Measurements from ENCODE around the gene RRP9. TPM values are rescaled to one million over a fixed set of nuclear protein-coding genes. Genes with fewer than 3 reads are reported as not detected.

Gene RRP9
- total and polyA plus RNA-seq, 12 donors = 13.4 to 39.8 (median 20.5) TPM

- H3K9me3 ChIP-seq (replicated peaks in 1 of 3) = no peaks in the 10 kb centered on the region
- no peak overlapping the region for H3K27ac ChIP-seq
- H3K4me1 ChIP-seq (replicated peaks in 1 of 2) = no peaks in the 10 kb centered on the region
- 72 to 85% (median 73%) methylated on average over 5 to 7 of the region's 7 CpGs for WGBS, 4 donors
- TF ChIP-seq CTCF (IDR thresholded peaks at IDR 0.05) = no peak
- TF ChIP-seq POLR2A (IDR thresholded peaks at IDR 0.05) = no peak
- H3K36me3 ChIP-seq (replicated peaks in 1 of 2) = no peaks in the 10 kb centered on the region
- intact Hi-C loops (cut with DNase I) = no loop called here
- no peak overlapping the region for H3K4me3 ChIP-seq
- DNase-seq = no peak
- H3K27me3 ChIP-seq = no peaks in the 10 kb centered on the region
These were observed 50.3 kb downstream of the RRP9 start for GRCh38 chr3:51891242-51892039.

- 86 to 94% (median 88%) methylated on average over 12 of the region's 12 CpGs for WGBS, 4 donors
- TF ChIP-seq CTCF (IDR thresholded peaks at IDR 0.05) (no peak), POLR2A (IDR thresholded peaks at IDR 0.05) (no peak)
- Histone ChIP-seq H3K36me3 (replicated peaks in 1 of 2) (no peaks in the 10 kb centered on the region), H3K4me1 (replicated peaks in 1 of 2) (no peaks in the 10 kb centered on the region), H3K27me3 (no peaks in the 10 kb centered on the region), H3K9me3 (replicated peaks in 1 of 3) (no peaks in the 10 kb centered on the region), H3K27ac (no peak overlapping the region), H3K4me3 (no peak overlapping the region)
- intact Hi-C loops (cut with DNase I) = no loop called here
- no peak for DNase-seq
These were observed 53.1 kb downstream of the RRP9 start for GRCh38 chr3:51888463-51889105.

GRCh38 chr3:51887620-51888019, 54.1 kb downstream of the RRP9 start:
- Histone ChIP-seq H3K36me3 (replicated peaks in 1 of 2) (no peaks in the 10 kb centered on the region), H3K4me3 (no peak overlapping the region), H3K27ac (no peak overlapping the region), H3K9me3 (replicated peaks in 1 of 3) (no peaks in the 10 kb centered on the region), H3K27me3 (no peaks in the 10 kb centered on the region), H3K4me1 (replicated peaks in 1 of 2) (no peaks in the 10 kb centered on the region)
- intact Hi-C loops (cut with DNase I) = no loop called here
- 76 to 92% (median 84%) methylated on average over 2 of the region's 2 CpGs for WGBS, 4 donors
- no peak for DNase-seq
- TF ChIP-seq CTCF (IDR thresholded peaks at IDR 0.05) = no peak
- TF ChIP-seq POLR2A (IDR thresholded peaks at IDR 0.05) = no peak

GRCh38 chr3:51886447-51886846, 55.3 kb downstream of the RRP9 start:
- no peaks in the 10 kb centered on the region for H3K4me1 ChIP-seq (replicated peaks in 1 of 2)
- TF ChIP-seq CTCF (IDR thresholded peaks at IDR 0.05) (no peak), POLR2A (IDR thresholded peaks at IDR 0.05) (no peak)
- H3K4me3 ChIP-seq = no peak overlapping the region
- DNase-seq = no peak
- H3K27ac ChIP-seq = no peak overlapping the region
- H3K27me3 ChIP-seq = no peaks in the 10 kb centered on the region
- H3K9me3 ChIP-seq (replicated peaks in 1 of 3) = no peaks in the 10 kb centered on the region
- H3K36me3 ChIP-seq (replicated peaks in 1 of 2) = no peaks in the 10 kb centered on the region
- intact Hi-C loops (cut with DNase I) = no loop called here

Small RNA genes lying within 50 kb of the gene (small RNA-seq; reads per million reads assigned to genes)
- gene AC115284.1 = 0 reads per million in 2 donors

Other genes with a start within 250 kb of the RRP9 start
- under 1 TPM in 7 of 9 donors, not detected in 2; 0.04 to 0.26 (median 0.14) TPM for gene GRM2, start 234.8 kb downstream of the RRP9 start, total RNA-seq
- gene GRM2, start 234.8 kb downstream of the RRP9 start, polyA plus RNA-seq = under 1 TPM in 2 of 3 donors, not detected in 1; 0.34 to 0.48 TPM
- not detected for gene IQCF6, start 162.7 kb downstream of the RRP9 start, total RNA-seq
- gene IQCF6, start 162.7 kb downstream of the RRP9 start, polyA plus RNA-seq = not detected
- not detected for gene IQCF2, start 80.3 kb downstream of the RRP9 start, total RNA-seq
- gene IQCF2, start 80.3 kb downstream of the RRP9 start, polyA plus RNA-seq = not detected
- gene IQCF5, start 66.3 kb downstream of the RRP9 start, total RNA-seq = not detected
- gene IQCF5, start 66.3 kb downstream of the RRP9 start, polyA plus RNA-seq = not detected
- not detected for gene IQCF1, start 38.6 kb downstream of the RRP9 start, total RNA-seq
- gene IQCF1, start 38.6 kb downstream of the RRP9 start, polyA plus RNA-seq = not detected
- 10 to 100 TPM in 8 of 9 donors, 1 to 10 TPM in 1; 7.8 to 94.1 (median 72.4) TPM for gene PARP3, start 459 bp upstream of the RRP9 start, total RNA-seq
- gene PARP3, start 459 bp upstream of the RRP9 start, polyA plus RNA-seq = 10 to 100 TPM; 36.1 to 57.4 (median 56.3) TPM
- under 1 TPM in 7 of 9 donors, not detected in 2; 0.17 to 0.83 (median 0.38) TPM for gene GPR62, start 13.5 kb upstream of the RRP9 start, total RNA-seq
- gene GPR62, start 13.5 kb upstream of the RRP9 start, polyA plus RNA-seq = under 1 TPM; 0.13 to 0.40 (median 0.24) TPM
- gene PCBP4, start 25.6 kb upstream of the RRP9 start, total RNA-seq = 10 to 100 TPM; 15.7 to 41.3 (median 35.6) TPM
- 100 to 1,000 TPM in 1 of 3 donors, 10 to 100 TPM in 2; 10.7 to 234 (median 87.3) TPM for gene PCBP4, start 25.6 kb upstream of the RRP9 start, polyA plus RNA-seq
- 100 to 1,000 TPM in 6 of 9 donors, 10 to 100 TPM in 3; 40.0 to 177 (median 118) TPM for gene ABHD14B, start 32.1 kb upstream of the RRP9 start, total RNA-seq
- 100 to 1,000 TPM in 2 of 3 donors, 10 to 100 TPM in 1; 91.8 to 175 (median 152) TPM for gene ABHD14B, start 32.1 kb upstream of the RRP9 start, polyA plus RNA-seq
- gene ABHD14A, start 33.2 kb upstream of the RRP9 start, total RNA-seq = 100 to 1,000 TPM in 3 of 9 donors, 10 to 100 TPM in 6; 29.3 to 162 (median 68.0) TPM
- 100 to 1,000 TPM in 2 of 3 donors, 10 to 100 TPM in 1; 30.2 to 140 (median 112) TPM for gene ABHD14A, start 33.2 kb upstream of the RRP9 start, polyA plus RNA-seq
- gene ACY1, start 41.6 kb upstream of the RRP9 start, total RNA-seq = 100 to 1,000 TPM in 2 of 9 donors, 10 to 100 TPM in 7; 50.7 to 122 (median 78.1) TPM
- gene ACY1, start 41.6 kb upstream of the RRP9 start, polyA plus RNA-seq = 10 to 100 TPM; 37.3 to 92.4 (median 49.1) TPM
- 1,000 to 10,000 TPM; 1,018 to 1,982 (median 1,344) TPM for gene RPL29, start 54.0 kb upstream of the RRP9 start, total RNA-seq
- gene RPL29, start 54.0 kb upstream of the RRP9 start, polyA plus RNA-seq = 1,000 to 10,000 TPM in 2 of 3 donors, 100 to 1,000 TPM in 1; 947 to 3,421 (median 2,326) TPM
- gene DUSP7, start 114.7 kb upstream of the RRP9 start, total RNA-seq = 10 to 100 TPM in 8 of 9 donors, 1 to 10 TPM in 1; 5.5 to 35.0 (median 16.4) TPM
- 10 to 100 TPM in 1 of 3 donors, 1 to 10 TPM in 2; 5.7 to 10.0 (median 7.7) TPM for gene DUSP7, start 114.7 kb upstream of the RRP9 start, polyA plus RNA-seq
- gene POC1A, start 212.5 kb upstream of the RRP9 start, total RNA-seq = 1 to 10 TPM; 2.9 to 8.4 (median 6.2) TPM
- 1 to 10 TPM; 2.0 to 6.4 (median 2.8) TPM for gene POC1A, start 212.5 kb upstream of the RRP9 start, polyA plus RNA-seq

All from adrenal gland (tissue), 12 donors.